HEK293 (cell line): Measurements from ENCODE around the gene VRTN.

ENCODE experiments used
- CTCF ChIA-PET: fragments of 350-600 bp; formaldehyde crosslinking; extraction: SDS; loops from one replicate; lab custom pipeline; 2021; ENCODE audit warnings: antibody characterized with exemption; lab: Yijun Ruan, JAX
- POLR2A ChIA-PET: fragments of 300-600 bp; formaldehyde crosslinking; extraction: SDS; loops from one replicate; lab custom pipeline; 2020; ENCODE audit warnings: antibody characterized with exemption, inconsistent platforms; lab: Yijun Ruan, JAX
- H3K27ac ChIP-seq: fragments of 200-500 bp; sonication (Bioruptor generic); 2 replicates; pipeline ENCODE4 v1.5.1; 2014; ENCODE audit warnings: low read depth, low read length, control low read depth, inconsistent platforms; ENCODE audit errors: extremely low read depth
- H3K36me3 ChIP-seq, 2 experiments: fragments of 200-500 bp in 1 of 2; sonication (Bioruptor generic) in 1 of 2; 1 replicate in 1 of 2; 2 replicates in 1 of 2; pipeline ENCODE4 v1.5.1; 2014 to 2017; ENCODE audit warnings: inconsistent platforms in 2 of 2, low read length in 2 of 2; ENCODE audit not compliant: control insufficient read depth in 2 of 2, insufficient read depth in 1 of 2
- H3K4me1 ChIP-seq: fragments of 200-500 bp; sonication (Bioruptor generic); 2 replicates; pipeline ENCODE4 v1.5.1; 2014; ENCODE audit warnings: mild to moderate bottlenecking, low read length, inconsistent platforms; ENCODE audit not compliant: control insufficient read depth, insufficient read depth
- H3K4me3 ChIP-seq: 2 replicates; pipeline ENCODE4 v1.5.1; 2011; ENCODE audit warnings: low read depth, mild to moderate bottlenecking, control low read depth, low read length, moderate library complexity
- H3K9me3 ChIP-seq: fragments of 200-500 bp; sonication (Bioruptor generic); 2 replicates; pipeline ENCODE4 v1.5.1; 2014; ENCODE audit warnings: low read depth, low read length, inconsistent platforms; ENCODE audit not compliant: control insufficient read depth, insufficient read depth
- GFI1B ChIP-seq: fragments of 450-650 bp; formaldehyde crosslinking; IDR thresholded peaks from 2 replicates; pipeline ENCODE4 v1.5.1; 2016; ENCODE audit warnings: missing biosample characterization, missing genetic modification characterization
- GLIS1 ChIP-seq: fragments of 450-650 bp; formaldehyde crosslinking; IDR thresholded peaks from 2 replicates; pipeline ENCODE4 v1.5.1; 2016; ENCODE audit warnings: missing biosample characterization, missing genetic modification characterization
- HOXC10 ChIP-seq: sonication (generic); formaldehyde crosslinking; IDR thresholded peaks from 2 replicates; pipeline ENCODE4 v1.8.1; 2023; ENCODE audit warnings: mild to moderate bottlenecking, missing genetic modification reagents
- KLF17 ChIP-seq: fragments of 450-650 bp; formaldehyde crosslinking; IDR thresholded peaks from 2 replicates; pipeline ENCODE4 v1.5.1; 2016; ENCODE audit warnings: missing biosample characterization, missing genetic modification characterization
- SETDB1 ChIP-seq: IDR thresholded peaks from one replicate; pipeline ENCODE4 v1.6.1; 2017; ENCODE audit warnings: mild to moderate bottlenecking, low read length, moderate library complexity, mixed read lengths; ENCODE audit not compliant: insufficient read length
- TCF7L2 ChIP-seq: IDR thresholded peaks from 2 replicates; pipeline ENCODE4 v1.6.1; 2011; ENCODE audit warnings: low read depth, mild to moderate bottlenecking, inconsistent platforms, low read length, moderate library complexity, borderline replicate concordance
- ZBTB20 ChIP-seq: fragments of 450-650 bp; formaldehyde crosslinking; IDR thresholded peaks from 2 replicates; pipeline ENCODE4 v1.5.1; 2016; ENCODE audit warnings: missing biosample characterization, missing genetic modification characterization
- ZFP41 ChIP-seq: fragments of 450-650 bp; formaldehyde crosslinking; IDR thresholded peaks from 2 replicates; pipeline ENCODE4 v1.5.1; 2016; ENCODE audit warnings: missing biosample characterization, missing genetic modification characterization, borderline replicate concordance
- ZNF112 ChIP-seq: fragments of 450-650 bp; formaldehyde crosslinking; IDR thresholded peaks from 2 replicates; pipeline ENCODE4 v1.5.0; 2017; ENCODE audit warnings: missing biosample characterization, missing genetic modification characterization
- ZNF138 ChIP-seq: fragments of 450-650 bp; formaldehyde crosslinking; IDR thresholded peaks from 2 replicates; pipeline ENCODE4 v1.5.1; 2016; ENCODE audit warnings: missing biosample characterization, missing genetic modification characterization, borderline replicate concordance
- ZNF140 ChIP-seq: fragments of 450-650 bp; formaldehyde crosslinking; IDR thresholded peaks from 2 replicates; pipeline ENCODE4 v1.5.1; 2016; ENCODE audit warnings: missing biosample characterization, missing genetic modification characterization
- ZNF155 ChIP-seq: fragments of 450-650 bp; formaldehyde crosslinking; IDR thresholded peaks from 2 replicates; pipeline ENCODE4 v1.5.1; 2016; ENCODE audit warnings: missing biosample characterization, missing genetic modification characterization
- ZNF16 ChIP-seq: fragments of 450-650 bp; formaldehyde crosslinking; IDR thresholded peaks from 2 replicates; pipeline ENCODE4 v1.5.1; 2016; ENCODE audit warnings: low read depth, missing biosample characterization, missing genetic modification characterization
- ZNF18 ChIP-seq: fragments of 450-650 bp; formaldehyde crosslinking; IDR thresholded peaks from 2 replicates; pipeline ENCODE4 v1.5.1; 2016; ENCODE audit warnings: missing biosample characterization, missing genetic modification characterization
- ZNF202 ChIP-seq: fragments of 450-650 bp; formaldehyde crosslinking; IDR thresholded peaks from 2 replicates; pipeline ENCODE4 v1.5.1; 2016; ENCODE audit warnings: missing biosample characterization, missing genetic modification characterization, borderline replicate concordance
- ZNF214 ChIP-seq: fragments of 450-650 bp; formaldehyde crosslinking; IDR thresholded peaks from 2 replicates; pipeline ENCODE4 v1.5.1; 2017; ENCODE audit warnings: missing biosample characterization, mild to moderate bottlenecking, missing genetic modification characterization, borderline replicate concordance
- ZNF302 ChIP-seq: fragments of 450-650 bp; formaldehyde crosslinking; IDR thresholded peaks from 2 replicates; pipeline ENCODE4 v1.5.1; 2016; ENCODE audit warnings: missing biosample characterization, missing genetic modification characterization, low read depth
- ZNF426 ChIP-seq: fragments of 450-650 bp; formaldehyde crosslinking; IDR thresholded peaks from 2 replicates; pipeline ENCODE4 v1.5.1; 2017; ENCODE audit warnings: missing biosample characterization, missing genetic modification characterization, mild to moderate bottlenecking, inconsistent platforms, moderate library complexity
- ZNF549 ChIP-seq: fragments of 450-650 bp; IDR thresholded peaks from 2 replicates; pipeline ENCODE4 v1.5.1; 2018; ENCODE audit warnings: missing biosample characterization, missing genetic modification characterization, mild to moderate bottlenecking, inconsistent platforms, moderate library complexity
- ZNF654 ChIP-seq: fragments of 450-650 bp; formaldehyde crosslinking; IDR thresholded peaks from 2 replicates; pipeline ENCODE4 v1.5.1; 2016; ENCODE audit warnings: low read depth, missing biosample characterization, missing genetic modification characterization
- ZNF658 ChIP-seq: fragments of 450-650 bp; formaldehyde crosslinking; IDR thresholded peaks from 2 replicates; pipeline ENCODE4; 2016; ENCODE audit warnings: missing biosample characterization, missing genetic modification characterization
- TF ChIP-seq, protein P1 (sequence below): fragments of 450-650 bp; formaldehyde crosslinking; conservative IDR thresholded peaks from 2 replicates; pipeline ENCODE4 v1.5.1; 2016; ENCODE audit warnings: low read depth, missing biosample characterization, missing genetic modification characterization
- TF ChIP-seq, protein P2 (sequence below): IDR thresholded peaks from 2 replicates; pipeline ENCODE4 v1.6.1; 2011; ENCODE audit warnings: mild to moderate bottlenecking, low read depth, low read length, borderline replicate concordance
- TF ChIP-seq, protein P3 (sequence below): fragments of 450-650 bp; formaldehyde crosslinking; IDR thresholded peaks from 2 replicates; pipeline ENCODE4 v1.5.1; 2016; ENCODE audit warnings: missing biosample characterization, missing genetic modification characterization

VRTN gene

DNA sequence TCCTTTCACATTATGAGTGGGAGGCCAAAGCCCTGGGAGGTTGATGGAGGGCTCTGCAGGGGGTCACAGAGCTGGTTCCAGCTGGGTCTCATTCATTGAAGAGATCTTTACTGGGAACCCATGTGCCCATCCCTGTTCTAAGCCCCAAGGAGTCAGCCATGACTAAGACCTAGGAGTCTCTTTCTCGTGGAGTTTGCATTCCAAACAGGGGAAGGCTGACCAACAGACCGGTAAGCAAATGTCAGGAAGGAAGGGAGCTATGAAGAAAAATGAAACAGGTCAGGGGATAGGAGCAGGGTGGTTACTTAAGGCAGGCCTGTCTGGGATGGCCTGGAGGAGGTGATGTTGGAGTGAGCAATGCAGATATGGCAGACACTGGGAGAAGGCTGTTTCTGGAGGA is 46.3 kb downstream of the VRTN start:
- H3K9me3 ChIP-seq: no peaks in the 10 kb centered on the region
- H3K27ac ChIP-seq: no peak overlapping the region
- TF ChIP-seq ZNF18 (no peak), GLIS1 (tag by site-specific recombination) (peak; percentile 88)
- no peaks in the 10 kb centered on the region for H3K4me1 ChIP-seq
- H3K4me3 ChIP-seq: no peak overlapping the region
- POLR2A ChIA-PET: no interaction called here
- CTCF ChIA-PET: no interaction called here
- no peaks in the 10 kb centered on the region for H3K36me3 ChIP-seq

GRCh38 chr14:74395094-74395493 is 46.8 kb downstream of the VRTN start:
- no peaks in the 10 kb centered on the region for H3K9me3 ChIP-seq
- H3K4me1 ChIP-seq: no peaks in the 10 kb centered on the region
- TF ChIP-seq ZNF549: no peak
- no peak for TF ChIP-seq ZBTB20 (tag by site-specific recombination)
- no peak for TF ChIP-seq ZNF140 (tag by site-specific recombination)
- no peak for TF ChIP-seq KLF17 (tag by site-specific recombination)
- no peak for TF ChIP-seq ZNF202 (tag by site-specific recombination)
- TF ChIP-seq, protein P1, sequence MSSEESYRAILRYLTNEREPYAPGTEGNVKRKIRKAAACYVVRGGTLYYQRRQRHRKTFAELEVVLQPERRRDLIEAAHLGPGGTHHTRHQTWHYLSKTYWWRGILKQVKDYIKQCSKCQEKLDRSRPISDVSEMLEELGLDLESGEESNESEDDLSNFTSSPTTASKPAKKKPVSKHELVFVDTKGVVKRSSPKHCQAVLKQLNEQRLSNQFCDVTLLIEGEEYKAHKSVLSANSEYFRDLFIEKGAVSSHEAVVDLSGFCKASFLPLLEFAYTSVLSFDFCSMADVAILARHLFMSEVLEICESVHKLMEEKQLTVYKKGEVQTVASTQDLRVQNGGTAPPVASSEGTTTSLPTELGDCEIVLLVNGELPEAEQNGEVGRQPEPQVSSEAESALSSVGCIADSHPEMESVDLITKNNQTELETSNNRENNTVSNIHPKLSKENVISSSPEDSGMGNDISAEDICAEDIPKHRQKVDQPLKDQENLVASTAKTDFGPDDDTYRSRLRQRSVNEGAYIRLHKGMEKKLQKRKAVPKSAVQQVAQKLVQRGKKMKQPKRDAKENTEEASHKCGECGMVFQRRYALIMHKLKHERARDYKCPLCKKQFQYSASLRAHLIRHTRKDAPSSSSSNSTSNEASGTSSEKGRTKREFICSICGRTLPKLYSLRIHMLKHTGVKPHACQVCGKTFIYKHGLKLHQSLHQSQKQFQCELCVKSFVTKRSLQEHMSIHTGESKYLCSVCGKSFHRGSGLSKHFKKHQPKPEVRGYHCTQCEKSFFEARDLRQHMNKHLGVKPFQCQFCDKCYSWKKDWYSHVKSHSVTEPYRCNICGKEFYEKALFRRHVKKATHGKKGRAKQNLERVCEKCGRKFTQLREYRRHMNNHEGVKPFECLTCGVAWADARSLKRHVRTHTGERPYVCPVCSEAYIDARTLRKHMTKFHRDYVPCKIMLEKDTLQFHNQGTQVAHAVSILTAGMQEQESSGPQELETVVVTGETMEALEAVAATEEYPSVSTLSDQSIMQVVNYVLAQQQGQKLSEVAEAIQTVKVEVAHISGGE (tag by site-specific recombination): no peak
- no peak for TF ChIP-seq ZFP41 (tag by site-specific recombination)
- no peak for TF ChIP-seq ZNF658 (tag by site-specific recombination)
- TF ChIP-seq SETDB1: no peak
- no peak for TF ChIP-seq ZNF654 (tag by site-specific recombination)
- no peak for TF ChIP-seq ZNF16 (tag by site-specific recombination)
- no peak for TF ChIP-seq ZNF112
- no peak overlapping the region for H3K27ac ChIP-seq
- H3K36me3 ChIP-seq: no peaks in the 10 kb centered on the region
- ChIA-PET POLR2A (no interaction called here), CTCF (no interaction called here)
- H3K4me3 ChIP-seq: no peak overlapping the region

- no peak overlapping the region for H3K27ac ChIP-seq
- POLR2A ChIA-PET: no interaction called here
- CTCF ChIA-PET: interaction anchor here (0.5 kb wide), 1 partner anchor 397 kb away, joined by 3 read pairs; no protein-coding TSS in a partner anchor
- no peaks in the 10 kb centered on the region for H3K36me3 ChIP-seq
- no peaks in the 10 kb centered on the region for H3K9me3 ChIP-seq
- no peak overlapping the region for H3K4me3 ChIP-seq
- no peaks in the 10 kb centered on the region for H3K4me1 ChIP-seq
- no peak for TF ChIP-seq ZNF302
- TF ChIP-seq ZNF214: no peak
- no peak for TF ChIP-seq GFI1B
- TF ChIP-seq, protein P2, sequence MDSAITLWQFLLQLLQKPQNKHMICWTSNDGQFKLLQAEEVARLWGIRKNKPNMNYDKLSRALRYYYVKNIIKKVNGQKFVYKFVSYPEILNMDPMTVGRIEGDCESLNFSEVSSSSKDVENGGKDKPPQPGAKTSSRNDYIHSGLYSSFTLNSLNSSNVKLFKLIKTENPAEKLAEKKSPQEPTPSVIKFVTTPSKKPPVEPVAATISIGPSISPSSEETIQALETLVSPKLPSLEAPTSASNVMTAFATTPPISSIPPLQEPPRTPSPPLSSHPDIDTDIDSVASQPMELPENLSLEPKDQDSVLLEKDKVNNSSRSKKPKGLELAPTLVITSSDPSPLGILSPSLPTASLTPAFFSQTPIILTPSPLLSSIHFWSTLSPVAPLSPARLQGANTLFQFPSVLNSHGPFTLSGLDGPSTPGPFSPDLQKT: no peak
- no peak for TF ChIP-seq ZNF138
- no peak for TF ChIP-seq TCF7L2
- TF ChIP-seq HOXC10 (CRISPR knock-in tag): no peak
- no peak for TF ChIP-seq ZNF426 (tag by site-specific recombination)
- TF ChIP-seq ZNF155: no peak
- TF ChIP-seq, protein P3, sequence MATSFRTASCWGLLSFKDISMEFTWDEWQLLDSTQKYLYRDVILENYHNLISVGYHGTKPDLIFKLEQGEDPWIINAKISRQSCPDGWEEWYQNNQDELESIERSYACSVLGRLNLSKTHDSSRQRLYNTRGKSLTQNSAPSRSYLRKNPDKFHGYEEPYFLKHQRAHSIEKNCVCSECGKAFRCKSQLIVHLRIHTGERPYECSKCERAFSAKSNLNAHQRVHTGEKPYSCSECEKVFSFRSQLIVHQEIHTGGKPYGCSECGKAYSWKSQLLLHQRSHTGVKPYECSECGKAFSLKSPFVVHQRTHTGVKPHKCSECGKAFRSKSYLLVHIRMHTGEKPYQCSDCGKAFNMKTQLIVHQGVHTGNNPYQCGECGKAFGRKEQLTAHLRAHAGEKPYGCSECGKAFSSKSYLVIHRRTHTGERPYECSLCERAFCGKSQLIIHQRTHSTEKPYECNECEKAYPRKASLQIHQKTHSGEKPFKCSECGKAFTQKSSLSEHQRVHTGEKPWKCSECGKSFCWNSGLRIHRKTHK (tag by site-specific recombination): no peak
These were observed 51.9 kb downstream of the VRTN start for GRCh38 chr14:74400031-74400685.
